ENCODE data around the gene TMEM62.

TMEM62 gene

GRCh38 chr15:43133430-43134156 lies at the start of gene TMEM62:
Gene TMEM62 (plus strand): TSS chr15:43133586. CDS start chr15:43133803, 217 bp downstream.
- peak in 55 of 56 donors; percentile 12 to 77 (median 54) for DNase-seq

DNA sequence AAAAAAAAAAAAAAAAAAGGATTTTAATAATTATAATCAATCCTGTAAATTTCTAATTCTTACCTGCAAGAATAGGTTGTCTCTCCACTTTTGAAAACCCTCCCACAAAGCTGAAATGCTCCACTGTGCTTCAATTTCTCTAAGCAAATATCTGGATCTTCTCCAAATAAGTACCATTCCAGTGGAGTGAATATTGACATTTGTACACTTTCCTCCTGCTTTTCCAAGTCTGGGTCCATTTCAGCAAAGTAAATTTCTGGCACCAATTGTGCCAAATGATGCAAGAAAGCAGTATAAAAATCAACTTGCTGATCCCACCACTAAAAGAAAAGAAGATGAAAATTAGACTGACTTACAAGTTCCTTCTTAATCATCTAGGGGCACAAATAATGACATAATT lies 47.5 kb upstream of the TMEM62 start:
- DNase-seq: no peak

DNA sequence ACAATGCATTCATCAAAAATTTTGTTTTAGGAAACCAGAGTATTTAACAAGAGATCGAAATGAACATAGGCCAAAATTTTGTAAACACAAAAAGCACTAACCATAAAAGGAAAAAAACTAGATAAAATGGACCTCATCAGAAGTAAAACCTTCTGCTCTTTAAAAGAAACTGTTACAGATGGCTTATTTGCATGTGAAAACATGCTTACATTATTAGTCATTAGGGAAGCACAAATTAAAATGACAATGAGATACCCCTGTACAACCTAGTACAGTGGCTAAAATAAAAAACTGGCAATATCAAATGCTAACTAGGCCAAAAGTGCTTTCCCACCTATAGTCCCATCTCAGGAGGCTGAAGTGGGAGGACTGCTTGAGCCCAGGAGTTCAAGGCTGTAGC lies 46.8 kb upstream of the TMEM62 start:
- DNase-seq: no peak

GRCh38 chr15:43091859-43092258 lies 41.5 kb upstream of the TMEM62 start:
- DNase-seq: no peak

- DNase-seq: no peak
These were observed 40.4 kb upstream of the TMEM62 start for GRCh38 chr15:43093026-43093425.

- no peak for DNase-seq
These were observed 38.9 kb upstream of the TMEM62 start for GRCh38 chr15:43094416-43095030.

- no peak for DNase-seq
These were observed 38.1 kb upstream of the TMEM62 start for GRCh38 chr15:43095243-43095642.

DNA sequence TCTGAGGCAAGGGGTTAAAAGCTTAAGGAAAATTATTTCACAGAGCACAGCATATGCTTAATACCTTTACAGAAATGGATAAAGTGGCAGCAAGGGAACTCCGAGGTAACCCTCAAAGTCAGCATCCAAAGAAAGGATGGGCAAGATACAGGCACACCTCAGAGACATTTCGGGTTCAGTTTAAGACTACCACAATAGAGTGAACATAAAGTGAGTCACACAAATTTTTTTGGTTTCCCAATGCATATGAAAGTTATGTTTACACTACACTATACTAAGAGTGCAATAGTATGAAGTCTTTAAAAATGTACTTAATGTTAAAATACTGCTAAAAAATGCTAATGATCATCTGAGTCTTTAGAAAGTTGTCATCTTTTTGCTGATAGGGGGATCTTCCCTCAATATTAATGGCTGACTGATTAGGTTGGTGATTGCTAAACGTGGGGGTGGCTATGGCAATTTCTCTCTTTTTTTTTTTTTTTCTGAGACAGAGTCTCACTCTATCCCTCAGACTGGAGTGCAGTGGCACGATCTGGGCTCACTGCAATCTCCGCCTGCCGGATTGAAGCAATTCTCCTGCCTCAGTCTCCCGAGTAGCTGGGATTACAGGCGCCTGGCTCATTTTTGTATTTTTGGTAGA lies 37.6 kb upstream of the TMEM62 start:
- no peak for DNase-seq

GRCh38 chr15:43096411-43096810 lies 37.0 kb upstream of the TMEM62 start:
- no peak for DNase-seq

DNA sequence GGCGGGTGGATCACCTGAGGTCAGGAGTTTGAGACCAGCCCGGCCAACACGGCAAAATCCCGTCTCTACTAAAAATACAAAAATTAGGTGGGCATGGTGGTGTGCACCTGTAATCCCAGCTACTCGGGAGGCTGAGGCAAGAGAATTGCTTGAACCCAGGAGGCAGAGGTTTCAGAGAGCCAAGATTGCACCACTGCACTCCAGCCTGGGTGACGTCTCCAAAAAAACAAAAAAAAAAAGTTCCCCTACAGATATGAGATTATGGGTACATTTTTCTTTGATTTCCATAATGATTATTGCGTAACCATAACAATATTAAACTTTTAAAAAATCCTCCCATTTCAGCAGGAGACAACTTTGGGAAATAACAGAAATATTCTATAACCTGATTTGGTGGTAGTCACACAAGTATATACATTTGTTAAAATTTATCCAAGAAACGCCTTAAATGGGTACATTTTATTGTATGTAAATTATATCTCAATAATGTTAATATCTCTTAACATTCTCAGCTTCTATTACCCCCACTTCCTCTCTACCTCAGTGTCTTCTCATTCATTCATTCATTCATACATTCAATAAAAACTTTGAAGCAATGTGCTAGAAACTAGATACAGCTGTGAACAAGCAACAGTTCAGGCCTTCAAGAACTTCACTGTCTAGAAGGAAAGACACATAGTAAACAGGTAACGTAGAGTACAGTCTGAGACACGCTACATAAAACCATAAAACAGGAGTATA lies 34.1 kb upstream of the TMEM62 start:
- no peak for DNase-seq

- no peak for DNase-seq
These were observed 32.4 kb upstream of the TMEM62 start for GRCh38 chr15:43100971-43101370.

DNA sequence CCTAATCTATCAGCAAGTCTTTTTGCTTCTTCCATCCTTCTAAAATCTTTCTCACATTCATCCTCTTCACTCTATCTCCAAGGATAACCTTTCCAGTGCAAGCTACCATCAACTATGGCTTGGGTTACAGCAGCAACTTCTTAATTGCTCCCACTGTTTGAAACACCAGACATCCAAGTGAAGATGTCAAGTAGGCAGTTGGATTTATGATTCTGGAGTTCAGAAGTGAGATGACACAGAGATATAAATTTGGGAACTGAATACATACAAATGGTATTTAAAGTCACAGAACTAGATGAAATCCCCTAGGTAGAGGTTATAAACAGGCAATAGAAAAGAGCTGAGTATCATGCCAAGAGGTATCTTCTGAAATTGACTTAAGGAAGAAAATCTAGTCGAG lies 31.2 kb upstream of the TMEM62 start:
- DNase-seq: no peak

DNA sequence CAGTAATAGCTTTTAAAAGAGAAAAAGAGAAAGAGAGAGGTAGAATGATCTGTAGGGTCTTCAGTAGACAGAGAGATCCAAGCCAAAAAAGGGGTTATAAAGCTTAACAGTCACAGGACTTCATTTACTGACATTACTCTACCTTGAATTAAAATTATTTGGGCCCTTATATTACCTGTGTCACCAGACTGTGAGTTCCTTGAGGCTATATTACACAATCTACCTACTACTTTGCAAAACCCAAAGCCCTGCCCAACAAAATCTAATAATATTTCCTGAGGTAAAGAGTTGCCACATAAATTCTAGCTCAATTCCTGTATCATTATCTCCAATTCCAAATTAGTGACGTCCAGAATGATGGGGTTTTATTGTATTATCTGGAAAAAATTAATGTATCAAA lies 29.5 kb upstream of the TMEM62 start:
- no peak for DNase-seq

DNA sequence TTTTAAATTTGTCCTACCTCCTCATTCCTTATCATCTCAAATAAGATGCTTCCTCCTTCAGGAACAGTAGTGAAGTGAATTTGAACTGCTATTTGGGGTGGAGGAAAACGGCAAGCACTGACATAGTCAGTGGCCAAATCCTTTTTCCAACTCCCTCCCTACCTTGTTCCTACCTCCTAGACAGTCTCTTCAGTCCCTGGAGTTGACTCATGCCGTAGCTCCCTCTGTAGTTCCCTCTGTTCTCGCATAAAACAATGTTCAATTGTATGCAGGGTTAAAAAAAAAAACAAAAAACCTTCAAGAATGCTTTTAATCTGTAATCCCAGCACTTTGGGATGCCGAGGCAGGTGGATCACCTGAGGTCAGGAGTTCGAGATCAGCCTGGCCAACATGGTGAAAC lies 29.0 kb upstream of the TMEM62 start:
- no peak for DNase-seq

DNA sequence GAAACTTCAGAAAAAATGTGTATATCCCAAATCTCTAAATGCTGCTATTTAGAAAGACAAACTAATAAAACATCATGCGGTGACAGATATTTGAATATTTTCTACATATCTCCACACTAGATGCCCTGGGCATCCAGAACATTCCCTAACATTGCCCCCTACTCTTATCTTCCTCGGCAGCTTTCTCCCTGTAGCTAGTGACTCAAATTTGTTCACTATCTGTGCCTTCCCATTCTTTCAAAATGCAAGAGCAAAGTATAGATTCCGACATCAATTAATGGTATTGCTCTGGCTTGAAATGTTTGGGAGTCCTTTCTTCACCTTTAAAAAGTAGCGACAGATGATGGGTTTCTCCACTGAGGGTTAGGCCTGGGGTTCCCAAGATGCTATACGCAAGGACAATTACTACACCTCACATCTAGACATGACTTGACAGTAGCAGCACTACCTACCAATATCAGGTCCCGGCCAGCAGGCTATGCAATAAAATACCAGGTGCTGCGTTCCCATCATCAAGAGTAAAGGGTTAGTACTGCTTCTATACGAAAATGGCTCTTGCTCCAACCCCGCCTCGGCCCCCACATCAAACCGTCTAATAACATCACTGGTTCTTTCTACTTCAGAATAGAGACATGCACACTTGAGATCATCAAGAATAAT lies 28.2 kb upstream of the TMEM62 start:
- peak in 15 of 56 donors; percentile 6 to 64 (median 29) for DNase-seq

DNA sequence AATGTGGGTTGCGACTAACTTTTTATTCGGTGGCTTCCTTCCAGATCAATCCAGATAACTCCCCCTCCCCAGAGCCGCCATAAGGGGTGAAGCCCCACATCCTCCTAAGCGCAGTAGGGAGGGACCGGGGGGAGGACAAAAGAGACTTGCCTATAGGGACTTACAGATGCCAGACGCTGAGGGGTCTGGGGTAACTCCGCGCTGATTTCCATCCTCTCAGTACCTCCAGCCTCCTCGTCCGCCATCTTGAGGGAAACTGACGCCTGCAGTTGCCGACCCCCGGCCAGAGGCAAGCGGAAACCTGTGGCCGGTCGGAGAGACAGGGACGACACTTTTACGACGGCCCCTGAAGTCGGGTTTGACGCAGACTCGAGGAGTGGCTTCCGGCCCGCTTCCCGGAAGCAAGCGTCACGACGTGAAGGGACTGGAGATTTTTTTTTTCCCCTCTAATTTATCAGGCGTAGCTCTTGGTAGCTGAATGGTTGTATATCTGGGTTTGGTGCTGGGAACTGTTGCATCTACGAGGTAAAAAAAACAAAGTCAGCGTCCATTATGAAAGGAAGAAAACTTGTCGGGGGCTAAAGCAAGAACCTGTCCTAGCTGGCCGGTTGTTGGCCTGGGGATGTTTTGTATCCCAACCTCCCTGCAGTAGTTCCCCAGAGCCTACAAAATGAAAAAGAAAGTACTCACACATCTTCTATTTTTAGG lies 27.5 kb upstream of the TMEM62 start, which contains the start of gene UBR1:
Gene UBR1, minus strand, starts transcription at position 261 of the 708 bp plus-strand sequence. Its CDS starts 16 bp downstream, at position 245.
- peak; percentile 35 to 93 (median 82) for DNase-seq

DNA sequence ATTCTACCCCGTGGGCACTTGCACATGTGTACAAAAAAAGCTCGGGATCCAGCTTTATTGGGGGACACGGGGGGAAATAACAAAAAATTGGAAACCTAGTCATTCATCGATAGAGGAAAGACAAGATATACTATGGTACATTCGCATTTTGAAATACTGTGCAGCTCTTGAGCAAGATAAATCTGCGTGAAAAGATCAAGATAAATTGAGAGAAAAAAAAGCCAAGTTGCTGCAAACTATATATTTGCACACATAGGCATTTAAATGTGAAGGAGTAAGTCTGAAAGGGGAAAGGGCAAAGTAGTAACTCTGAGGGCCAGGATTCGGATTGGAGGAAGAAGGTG lies 26.9 kb upstream of the TMEM62 start:
- DNase-seq: no peak

DNA sequence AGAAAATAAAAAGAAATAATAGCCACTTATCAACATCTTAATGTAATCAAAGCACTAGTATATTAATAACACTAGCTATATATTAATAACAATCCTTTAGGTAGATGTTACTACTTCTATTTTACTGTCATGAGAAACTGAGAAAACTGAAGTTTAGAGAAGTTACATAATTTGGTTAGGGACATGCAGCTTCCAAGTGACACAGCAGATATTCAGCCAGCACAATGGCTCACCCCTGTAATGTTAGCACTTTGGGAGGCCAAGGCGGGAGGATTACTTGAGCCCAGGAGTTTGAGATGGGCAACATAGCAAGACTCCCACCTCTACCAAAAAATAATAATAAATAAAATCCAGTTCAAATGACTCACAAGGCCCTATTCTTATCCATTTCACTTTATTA lies 25.6 kb upstream of the TMEM62 start:
- DNase-seq: no peak

GRCh38 chr15:43111354-43111753 lies 22.0 kb upstream of the TMEM62 start:
- no peak for DNase-seq

GRCh38 chr15:43118286-43118685 lies 15.1 kb upstream of the TMEM62 start:
- DNase-seq: no peak

DNA sequence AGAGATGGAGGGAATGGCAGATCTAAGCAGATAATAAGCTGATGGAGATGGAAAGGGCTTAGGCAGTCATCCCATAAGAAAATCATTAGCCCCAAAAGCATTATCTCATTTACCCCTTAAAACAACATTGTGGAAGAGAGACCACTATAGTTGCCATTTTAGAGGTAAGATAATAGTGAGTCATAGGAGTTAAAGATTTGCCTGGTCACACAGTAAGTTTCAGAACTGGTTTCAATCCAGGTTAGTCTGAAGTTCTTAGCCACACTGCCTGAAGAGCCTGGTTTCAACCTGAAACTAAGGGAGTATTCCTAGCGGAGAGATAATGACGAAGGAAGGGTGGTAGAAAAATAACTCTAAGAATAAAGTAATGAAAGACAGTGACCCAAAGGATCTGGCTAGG lies 14.6 kb upstream of the TMEM62 start:
- no peak for DNase-seq

Data from amygdala (tissue), 56 donors.